GM21390 (cell line): ENCODE results near the gene ZNF512B.
"Not testable (repeated sequence)": the region's sequence is repeated elsewhere in the genome, so short reads cannot be mapped to it uniquely, and the experiment has no call there.

ENCODE experiments used
- ATAC-seq: cut with Tn5 transposase; IDR thresholded peaks from one replicate; pipeline ENCODE4 v1.9.1; 2021; ENCODE audit not compliant: unreplicated experiment

ZNF512B gene

DNA sequence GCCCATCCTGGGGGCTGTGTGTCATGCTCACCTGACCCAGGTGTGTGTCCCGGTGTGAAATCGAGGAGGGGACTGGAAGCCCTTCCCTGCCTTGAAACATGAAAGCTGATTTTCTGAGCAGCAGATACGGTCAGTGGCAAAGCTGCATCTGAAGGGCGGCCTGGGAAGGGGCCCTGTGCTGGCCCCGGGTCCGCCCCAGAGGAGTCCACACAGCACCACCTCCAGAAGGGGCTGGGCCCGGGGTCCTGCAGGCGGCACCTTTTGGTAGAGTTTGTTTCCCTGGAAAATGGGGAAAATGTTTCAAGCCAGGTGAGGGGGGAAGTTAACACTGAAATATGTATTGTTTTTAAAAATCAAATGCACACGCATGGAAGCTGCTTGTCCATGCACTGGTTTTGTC lies 34.3 kb downstream of the ZNF512B start:
- no peak for ATAC-seq

DNA sequence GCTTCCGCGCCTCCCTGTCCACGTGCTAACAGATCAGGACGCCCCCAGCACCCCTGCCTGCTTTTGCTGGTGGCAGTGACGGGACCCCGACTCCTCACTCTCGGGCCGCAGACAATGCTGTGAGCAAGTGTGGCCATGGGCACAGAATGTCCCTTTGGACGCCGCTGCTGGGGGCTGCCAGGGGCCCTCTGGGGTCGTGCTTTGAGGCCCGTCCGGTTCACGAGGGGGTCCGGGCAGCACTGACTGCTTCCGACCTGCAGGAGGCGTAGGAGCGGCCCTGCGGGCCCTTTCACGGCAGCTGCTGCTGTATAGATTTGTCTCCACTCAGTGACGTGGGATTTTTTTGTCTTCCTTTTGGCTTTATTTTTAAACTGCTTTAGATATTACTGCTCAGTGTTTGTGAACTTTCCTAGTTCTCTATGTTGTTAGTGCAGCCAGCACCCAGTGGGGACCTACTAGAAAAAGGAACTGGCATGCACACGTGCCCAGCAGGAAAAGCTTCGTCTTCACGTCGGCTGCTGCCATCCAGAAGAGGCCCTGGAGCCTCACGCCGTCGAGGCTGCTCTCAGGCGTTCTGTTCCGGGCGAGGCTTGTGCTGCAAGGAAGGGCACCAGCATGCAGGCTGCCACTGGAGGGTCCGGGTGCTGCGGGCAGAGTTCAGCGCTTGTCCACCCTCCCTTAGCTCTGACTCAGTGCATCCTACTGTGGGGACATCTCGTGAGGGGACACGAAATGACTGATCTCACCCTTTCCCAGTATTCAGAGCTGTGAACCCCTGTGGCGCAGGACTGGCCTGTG lies 35.3 kb downstream of the ZNF512B start:
- ATAC-seq, result no peak

DNA sequence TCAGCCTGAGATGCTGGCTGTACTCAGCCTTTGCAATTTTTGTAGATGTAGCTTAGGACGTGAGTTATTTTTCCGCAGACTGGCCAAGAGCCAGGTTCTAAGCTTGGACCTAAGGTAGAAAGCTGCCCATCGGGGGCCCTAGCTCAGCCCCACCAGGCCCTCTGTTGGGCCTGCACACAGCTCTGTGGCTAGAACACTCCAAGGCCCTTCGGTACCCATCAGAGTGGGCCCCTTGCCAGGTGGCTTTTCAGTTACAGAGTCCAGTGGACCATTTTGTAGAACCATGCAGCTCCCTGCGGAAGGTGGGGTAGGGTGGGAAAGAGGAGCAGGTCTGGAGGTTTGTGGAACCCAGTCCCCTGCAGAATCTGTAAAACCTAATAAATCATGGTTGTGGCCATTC lies 36.1 kb downstream of the ZNF512B start:
- ATAC-seq, result no peak

DNA sequence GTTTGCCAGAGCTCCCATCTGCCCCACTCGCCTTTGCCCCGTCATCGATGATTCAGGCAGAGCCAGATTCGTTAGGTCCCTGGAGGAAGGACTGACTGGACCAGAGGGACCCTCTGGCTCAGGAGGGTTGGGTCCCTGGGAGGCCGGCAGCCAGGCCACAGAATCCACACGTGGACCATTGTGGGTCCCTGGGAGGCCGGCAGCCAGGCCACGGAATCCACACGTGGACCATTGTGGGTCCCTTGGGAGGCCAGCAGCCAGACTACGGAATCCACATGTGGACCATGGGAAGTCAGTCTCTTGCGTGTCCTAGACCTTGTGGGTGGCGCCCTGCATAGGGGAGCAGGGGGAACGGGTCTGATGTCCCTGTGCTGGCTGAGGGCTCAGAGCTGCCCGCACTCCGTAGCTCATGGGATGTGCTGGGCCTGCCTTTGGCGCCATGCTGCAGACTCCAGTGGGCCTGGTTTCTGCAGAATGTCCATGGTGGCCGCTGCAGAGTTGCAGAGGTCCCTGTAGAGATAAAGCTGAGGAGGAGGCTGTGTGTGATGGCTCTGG lies 37.0 kb downstream of the ZNF512B start:
- ATAC-seq, result no peak

DNA sequence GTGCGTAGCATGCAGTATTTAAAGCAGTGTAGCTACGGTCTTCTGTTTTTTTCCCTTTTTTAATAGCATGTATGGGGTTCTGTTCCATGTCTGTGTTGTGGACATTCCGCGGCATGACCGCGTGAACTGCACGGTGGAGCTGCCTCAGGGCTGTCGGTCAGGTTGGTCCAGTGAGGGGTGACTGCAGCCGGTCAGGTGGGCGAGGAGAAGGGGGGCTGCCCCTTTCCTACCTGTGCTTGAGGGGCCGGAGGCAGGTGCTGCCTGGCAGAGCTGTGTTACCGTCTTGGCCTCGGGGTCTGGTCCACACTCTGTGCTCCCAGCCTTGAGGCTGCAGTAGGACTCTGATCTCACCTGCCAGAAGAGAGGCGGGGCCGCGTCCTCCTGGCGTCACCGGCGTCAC lies 38.0 kb downstream of the ZNF512B start:
- no peak for ATAC-seq

DNA sequence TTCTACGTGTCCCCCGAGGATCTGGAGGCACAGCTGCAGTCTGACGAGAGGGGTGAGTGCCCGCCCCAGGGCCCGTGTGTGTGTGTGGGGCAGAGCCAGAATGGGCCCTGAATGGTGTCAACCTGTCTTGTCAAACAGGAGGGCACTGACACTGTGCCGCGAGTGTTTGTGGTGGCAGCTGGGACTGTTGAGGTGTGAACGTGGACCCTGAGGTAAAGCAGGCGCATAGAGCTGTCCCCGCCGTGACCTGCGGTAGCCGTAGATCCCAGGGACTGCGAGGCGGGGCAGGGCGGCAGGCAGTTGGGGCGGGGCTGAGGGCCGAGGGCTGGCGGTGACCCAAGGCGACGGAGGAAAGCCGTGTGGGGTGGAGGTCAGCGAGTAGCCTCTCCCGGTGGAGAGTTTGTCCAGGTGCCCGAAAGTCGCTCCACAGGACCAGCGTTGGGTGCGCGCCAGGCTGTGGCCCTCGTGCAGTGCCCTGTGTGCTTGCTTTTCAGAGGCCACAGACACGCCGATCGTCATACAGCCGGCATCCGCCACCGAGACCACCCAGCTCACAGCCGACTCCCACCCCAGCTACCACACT lies 38.7 kb downstream of the ZNF512B start:
- no peak for ATAC-seq

DNA sequence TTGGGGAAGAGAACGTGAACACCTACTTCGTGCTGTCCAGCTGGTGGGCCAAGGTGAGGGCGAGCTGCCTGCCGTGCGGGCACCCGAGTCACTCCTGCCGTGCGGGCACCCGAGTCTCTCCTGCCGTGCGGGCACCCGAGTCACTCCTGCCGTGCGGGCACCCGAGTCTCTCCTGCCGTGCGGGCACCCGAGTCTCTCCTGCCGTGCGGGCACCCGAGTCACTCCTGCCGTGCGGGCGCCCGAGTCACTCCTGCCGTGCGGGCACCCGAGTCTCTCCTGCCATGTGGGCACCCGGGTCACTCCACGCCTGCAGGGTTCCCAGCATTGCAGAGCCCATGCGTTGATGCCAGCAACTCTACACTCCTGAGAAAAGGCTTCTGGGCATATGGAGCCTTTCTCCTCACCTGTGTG lies 40.3 kb downstream of the ZNF512B start:
- ATAC-seq, result not testable (repeated sequence)

DNA sequence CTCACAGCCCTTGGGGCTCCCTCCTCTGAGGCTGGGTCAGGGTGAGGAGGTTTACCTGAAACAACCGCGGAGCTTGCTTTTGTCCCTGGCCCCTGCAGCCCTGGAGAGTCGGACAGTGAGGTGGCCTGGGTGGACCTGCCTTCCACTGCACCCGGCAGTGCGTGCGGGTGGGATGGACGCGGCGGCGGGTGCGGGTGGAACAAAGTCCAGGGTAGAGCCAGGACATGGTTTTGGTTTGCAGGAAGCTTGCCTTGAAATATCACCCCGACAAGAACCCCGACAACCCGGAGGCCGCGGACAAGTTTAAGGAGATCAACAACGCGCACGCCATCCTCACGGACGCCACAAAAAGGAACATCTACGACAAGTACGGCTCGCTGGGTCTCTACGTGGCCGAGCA lies 40.7 kb downstream of the ZNF512B start:
- no peak for ATAC-seq

DNA sequence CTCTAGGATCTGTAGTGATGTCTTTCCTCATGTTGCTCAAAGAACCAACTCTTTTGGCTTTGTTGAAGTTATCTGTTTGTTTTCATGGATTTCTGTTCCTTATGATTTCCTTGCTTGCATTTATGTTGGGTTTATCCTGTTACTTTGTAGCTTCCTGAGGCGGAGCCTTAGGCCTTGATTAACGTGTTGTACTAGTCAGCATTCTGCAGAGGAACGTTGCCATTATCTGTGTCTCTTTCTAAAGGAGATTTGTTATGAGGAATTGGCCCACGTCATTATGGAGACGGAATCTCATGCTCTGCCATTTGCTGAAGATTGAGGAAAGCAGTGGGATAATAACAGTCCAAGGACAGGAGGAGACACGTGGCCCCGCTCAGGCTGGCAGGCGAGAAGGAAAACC lies 43.4 kb downstream of the ZNF512B start:
- no peak for ATAC-seq

DNA sequence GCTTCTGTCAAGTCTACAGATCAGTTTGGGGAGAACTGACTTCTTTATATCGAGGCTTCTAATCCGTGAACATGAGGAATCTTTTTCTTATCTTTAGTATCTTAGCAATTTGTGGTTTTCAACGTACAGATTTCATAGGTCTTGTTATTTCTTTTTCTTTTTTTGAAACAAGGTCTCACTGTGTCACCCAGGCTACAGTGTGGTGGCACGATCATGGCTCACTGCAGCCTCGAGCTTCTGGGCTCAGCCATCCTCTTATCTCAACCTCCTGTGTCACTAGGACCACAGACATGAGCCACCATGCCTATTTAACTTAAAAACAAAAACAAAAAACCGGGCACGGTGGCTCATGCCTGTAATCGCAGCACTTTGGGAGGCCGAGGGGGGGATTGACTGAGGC lies 45.5 kb downstream of the ZNF512B start:
- no peak for ATAC-seq

DNA sequence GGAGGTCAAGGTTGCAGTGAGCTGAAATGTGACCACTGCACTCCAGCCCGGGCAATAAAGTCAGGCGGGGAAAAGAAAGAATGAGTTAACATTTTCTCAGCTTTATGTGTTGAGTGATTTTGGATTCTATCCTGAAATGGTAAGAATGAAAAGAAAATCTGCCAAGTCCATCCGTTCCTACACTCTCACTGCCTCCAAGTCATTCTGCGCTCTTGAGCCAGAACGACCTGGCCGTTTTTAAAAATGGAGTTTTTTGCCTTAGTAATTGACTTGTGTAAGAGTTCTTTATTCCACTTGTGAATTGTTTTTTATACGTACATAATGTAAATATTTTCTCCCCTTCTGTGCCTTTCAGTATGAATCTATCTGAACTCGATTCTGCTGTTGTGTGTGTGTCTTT lies 46.1 kb downstream of the ZNF512B start:
- no peak for ATAC-seq

DNA sequence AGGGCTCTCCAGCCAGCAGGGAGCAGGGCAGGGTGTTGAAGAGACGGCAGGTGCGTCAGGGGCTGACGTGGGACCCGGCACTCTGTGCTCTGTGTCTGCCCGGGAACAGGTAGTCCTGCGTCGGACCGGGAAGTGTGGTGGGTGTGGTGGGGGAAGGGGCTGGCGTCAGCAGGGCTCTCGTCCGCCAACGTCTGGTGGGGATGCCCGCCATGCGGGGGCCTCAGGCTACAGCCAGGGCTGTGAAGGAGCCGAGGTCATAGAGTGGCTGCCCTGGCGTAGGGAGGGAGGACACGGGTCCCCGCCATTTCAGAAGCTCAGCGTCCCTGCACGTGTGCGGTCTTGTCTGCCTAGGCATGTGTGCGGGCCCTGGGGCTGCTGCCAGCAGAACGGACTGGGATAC lies 49.5 kb downstream of the ZNF512B start:
- ATAC-seq, result no peak

DNA sequence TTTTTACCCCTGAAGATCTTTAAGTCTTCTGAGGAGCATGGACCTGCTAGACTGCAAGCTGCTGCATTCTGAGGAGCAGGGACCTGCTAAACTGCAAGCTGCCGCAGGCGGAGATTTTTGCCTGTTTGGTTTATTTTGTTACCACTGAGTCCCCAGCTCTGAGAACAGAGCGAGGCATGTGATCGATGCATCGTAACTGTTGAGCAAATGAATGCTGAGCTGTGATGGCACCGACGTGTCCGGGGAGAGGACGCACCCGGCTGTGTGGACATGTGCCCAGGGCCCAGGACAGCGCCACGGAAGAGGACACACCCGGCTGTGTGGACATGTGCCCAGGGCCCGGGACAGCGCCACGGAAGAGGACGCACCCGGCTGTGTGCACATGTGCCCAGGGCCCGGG lies 50.6 kb downstream of the ZNF512B start:
- ATAC-seq, result no peak

DNA sequence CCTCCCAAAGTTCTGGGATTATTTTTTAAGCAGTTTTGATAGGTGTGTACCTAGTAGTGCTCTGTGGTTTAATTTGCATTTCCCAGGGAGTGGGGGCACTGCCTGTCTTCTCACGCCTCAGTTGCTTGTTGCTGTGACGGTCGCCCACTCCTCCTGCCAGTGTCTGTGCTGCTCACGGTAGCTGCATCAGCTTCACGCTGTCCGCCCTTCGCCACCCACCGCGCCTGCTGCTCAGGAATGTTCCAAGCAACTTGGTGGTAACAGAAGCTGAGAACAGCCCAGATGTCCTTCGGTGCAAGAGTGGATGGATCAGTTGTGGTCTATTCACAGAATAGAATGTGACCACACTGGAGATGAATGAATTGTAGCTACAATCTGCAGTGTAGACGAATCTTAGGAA lies 51.9 kb downstream of the ZNF512B start:
- no peak for ATAC-seq

DNA sequence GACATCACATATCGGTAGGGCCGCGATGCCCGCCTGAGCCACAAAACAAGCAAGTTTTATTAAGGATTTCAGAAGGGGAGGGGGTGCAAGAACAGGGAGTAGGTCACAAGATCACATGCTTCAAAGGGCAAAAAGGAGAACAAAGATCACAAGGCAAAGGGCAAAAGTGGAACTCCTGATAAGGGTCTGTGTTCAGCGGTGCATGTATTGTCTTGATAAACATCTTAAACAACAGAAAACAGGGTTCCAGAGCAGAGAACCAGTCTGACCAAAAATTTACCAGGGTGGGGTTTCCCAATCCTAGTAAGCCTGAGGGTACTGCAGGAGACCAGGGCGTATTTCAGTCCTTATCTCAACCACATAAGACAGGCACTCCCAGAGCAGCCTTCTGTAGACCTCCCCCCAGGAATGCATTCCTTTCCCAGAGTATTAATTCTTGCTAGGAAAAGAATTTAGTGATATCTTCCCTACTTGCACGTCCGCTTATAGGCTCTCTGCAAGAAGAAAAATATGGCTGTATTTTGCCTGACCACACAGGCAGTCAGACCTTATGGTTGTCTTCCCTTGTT lies 53.3 kb downstream of the ZNF512B start:
- not testable (repeated sequence) for ATAC-seq

DNA sequence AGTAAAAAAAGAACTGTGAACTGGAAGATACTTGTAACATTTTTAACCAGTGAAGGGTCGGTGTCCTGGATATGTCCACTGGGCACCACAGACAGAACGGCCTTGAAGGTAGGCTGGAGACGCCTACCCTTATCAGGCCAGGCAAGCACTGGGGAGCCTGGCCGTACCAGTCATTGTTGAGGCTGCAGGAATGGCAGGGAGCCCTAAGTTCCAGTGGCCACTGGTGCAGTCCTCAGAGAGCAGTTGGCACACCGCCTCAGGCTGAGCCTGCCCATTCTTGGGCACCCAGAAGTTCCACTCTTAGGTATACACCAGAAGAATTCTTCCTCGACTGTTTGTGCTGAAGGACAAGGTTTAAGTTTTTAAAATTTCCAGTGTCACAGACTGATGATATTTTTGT lies 54.3 kb downstream of the ZNF512B start:
- ATAC-seq, result no peak

DNA sequence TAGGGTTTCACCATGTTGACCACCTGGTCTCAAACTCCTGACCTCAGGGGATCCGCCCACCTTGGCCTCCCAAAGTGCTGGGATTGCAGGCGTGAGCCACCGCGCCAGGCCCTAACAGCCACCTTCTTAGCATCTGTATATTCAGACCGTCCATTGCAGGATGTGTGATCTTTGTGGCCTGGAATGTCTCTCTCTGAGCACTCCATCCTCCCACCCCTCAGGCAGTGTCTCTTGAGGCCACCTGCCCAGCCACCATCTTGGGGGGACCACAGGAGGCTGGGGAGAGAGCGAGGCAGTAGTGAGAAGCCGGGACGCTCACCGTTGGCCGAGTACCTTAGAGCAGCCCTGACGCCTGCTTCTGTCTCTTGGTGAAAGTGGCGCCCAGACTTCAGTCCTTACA lies 56.0 kb downstream of the ZNF512B start:
- ATAC-seq, result no peak

DNA sequence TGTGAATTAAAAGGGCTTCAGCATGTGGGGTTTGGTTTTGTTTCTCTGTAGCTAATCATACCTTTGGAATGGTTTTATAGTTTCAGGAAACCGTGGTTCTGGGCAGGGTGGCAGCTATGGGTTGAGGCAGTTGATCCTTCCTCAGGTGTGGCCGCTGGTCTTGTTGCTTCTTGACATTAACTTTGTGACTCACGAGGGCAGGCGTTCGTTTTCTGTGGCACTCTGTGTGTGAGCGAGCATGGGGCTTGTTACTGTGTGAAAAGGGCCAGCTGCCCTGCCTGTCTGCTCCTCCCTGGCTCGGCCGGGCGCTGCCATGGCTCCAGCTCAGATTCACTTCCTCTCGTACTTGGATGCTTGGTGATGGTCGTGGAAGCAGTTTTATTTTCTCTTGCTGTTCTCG lies 58.6 kb downstream of the ZNF512B start:
- no peak for ATAC-seq

DNA sequence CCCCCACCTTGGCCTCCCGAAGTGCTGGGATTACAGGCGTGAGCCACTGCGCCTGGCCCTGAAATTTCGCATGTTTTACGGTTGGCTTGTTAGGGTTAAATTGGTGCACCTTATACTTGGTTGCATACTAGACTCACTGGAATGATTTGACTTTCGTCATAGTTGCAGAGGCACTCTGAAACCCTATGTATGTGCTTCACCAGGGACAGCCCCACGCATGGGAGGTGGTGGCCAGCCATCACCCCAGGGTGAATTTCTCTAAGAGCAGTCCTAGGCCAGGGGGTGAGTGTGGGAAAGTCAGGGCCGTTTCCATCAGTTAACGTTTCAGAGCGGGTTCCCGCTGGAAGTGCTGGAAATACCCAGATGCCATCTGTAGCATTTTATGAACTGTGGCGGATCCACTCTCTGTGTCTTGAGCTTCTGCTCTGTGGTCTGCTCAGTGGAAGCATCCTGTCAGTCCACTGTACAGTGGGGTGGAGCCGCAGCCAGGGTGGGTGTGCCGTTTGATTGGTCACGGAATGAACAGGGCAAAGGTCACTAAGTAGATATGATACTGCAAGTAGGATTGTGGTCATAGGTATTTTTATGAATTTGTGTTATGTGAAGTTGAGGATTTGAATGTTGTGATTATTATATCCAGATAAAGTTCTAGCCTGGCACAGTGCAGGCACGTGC lies 61.6 kb downstream of the ZNF512B start:
- no peak for ATAC-seq
